Vagina (tissue), 2 donors: ENCODE results near the gene ACTR1A.

Experiments used
- POLR2A ChIP-seq, 2 donors: fragments of 450-650 bp; IDR thresholded peaks; one replicate each; pipeline ENCODE4 v1.6.1; 2017; ENCODE audit warnings: antibody characterized with exemption in 2 of 2, mild to moderate bottlenecking in 2 of 2, moderate library complexity in 2 of 2
- POLR2AphosphoS5 ChIP-seq, 2 donors: sonication (generic); formaldehyde crosslinking; IDR thresholded peaks; one replicate each; pipeline ENCODE4 v1.9.0; 2017; ENCODE audit warnings: antibody characterized with exemption in 2 of 2, mild to moderate bottlenecking in 2 of 2, low read depth in 1 of 2; ENCODE audit not compliant: insufficient read depth in 1 of 2
- TF ChIP-seq, protein P1 (sequence below), 3 experiments: fragments of 450-650 bp in 2 of 3; fragments of 200-600 bp in 1 of 3; sonication (generic) in 1 of 3; IDR thresholded peaks; one replicate each; pipeline ENCODE4 v1.5.1; 2017 to 2019; ENCODE audit warnings: antibody characterized with exemption in 3 of 3, mild to moderate bottlenecking in 2 of 3, moderate library complexity in 2 of 3

DNA sequence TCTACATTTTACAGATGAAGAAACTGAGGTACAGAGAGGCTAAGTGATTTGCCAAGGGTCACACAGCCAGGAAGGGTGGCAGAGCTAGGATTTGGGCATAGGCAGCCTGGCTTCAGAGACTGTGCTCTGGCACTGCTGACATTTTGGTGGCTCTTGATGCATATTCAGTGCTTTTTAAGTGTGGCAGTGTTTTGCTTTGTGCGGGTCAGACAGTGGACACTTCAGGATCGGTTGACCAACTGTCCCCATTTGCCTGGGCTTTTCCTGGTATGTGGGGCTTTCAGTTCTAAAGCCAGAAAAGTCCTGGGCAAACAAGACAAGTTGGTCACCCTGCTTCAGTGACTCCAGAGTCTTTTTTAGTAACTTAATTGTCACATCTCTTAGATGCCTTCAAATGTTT lies 36.3 kb upstream of the ACTR1A start:
- TF ChIP-seq, protein P1, sequence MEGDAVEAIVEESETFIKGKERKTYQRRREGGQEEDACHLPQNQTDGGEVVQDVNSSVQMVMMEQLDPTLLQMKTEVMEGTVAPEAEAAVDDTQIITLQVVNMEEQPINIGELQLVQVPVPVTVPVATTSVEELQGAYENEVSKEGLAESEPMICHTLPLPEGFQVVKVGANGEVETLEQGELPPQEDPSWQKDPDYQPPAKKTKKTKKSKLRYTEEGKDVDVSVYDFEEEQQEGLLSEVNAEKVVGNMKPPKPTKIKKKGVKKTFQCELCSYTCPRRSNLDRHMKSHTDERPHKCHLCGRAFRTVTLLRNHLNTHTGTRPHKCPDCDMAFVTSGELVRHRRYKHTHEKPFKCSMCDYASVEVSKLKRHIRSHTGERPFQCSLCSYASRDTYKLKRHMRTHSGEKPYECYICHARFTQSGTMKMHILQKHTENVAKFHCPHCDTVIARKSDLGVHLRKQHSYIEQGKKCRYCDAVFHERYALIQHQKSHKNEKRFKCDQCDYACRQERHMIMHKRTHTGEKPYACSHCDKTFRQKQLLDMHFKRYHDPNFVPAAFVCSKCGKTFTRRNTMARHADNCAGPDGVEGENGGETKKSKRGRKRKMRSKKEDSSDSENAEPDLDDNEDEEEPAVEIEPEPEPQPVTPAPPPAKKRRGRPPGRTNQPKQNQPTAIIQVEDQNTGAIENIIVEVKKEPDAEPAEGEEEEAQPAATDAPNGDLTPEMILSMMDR (IDR thresholded peaks at IDR 0.05), result no peak
- no peak for TF ChIP-seq POLR2AphosphoS5 (IDR thresholded peaks at IDR 0.05; ENCODE audit: insufficient read depth in 1 of 2, low read depth in 1 of 2)
- no peak for TF ChIP-seq POLR2A (IDR thresholded peaks at IDR 0.05)
